GM12872 (cell line): ENCODE measurements around the gene TMEM131.

Experiments
- TF ChIP-seq, protein P1 (sequence below): IDR thresholded peaks from 3 replicates; pipeline ENCODE4 v1.5.1; 2011; ENCODE audit warnings: low read depth, mild to moderate bottlenecking, low read length, moderate library complexity; ENCODE audit not compliant: insufficient read depth

The TMEM131 gene

DNA sequence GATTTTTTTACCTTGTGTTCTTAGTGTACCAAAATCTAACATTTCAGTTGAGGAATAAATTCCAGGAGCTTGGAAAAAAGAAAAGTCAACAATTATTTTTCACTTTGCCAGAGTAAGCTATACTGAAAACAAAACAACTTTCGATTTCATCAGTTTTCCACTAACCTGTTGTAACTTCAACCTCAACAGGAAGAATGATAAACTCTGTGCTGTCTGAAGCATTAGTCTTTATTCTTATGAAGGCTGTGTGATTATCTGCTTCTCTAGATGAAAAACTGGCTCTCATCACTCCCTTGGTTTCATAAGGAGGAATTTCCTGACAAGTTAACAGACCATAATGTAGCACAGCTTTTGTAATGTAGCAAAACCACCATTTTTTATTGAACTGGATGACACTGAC lies 161.1 kb downstream of the TMEM131 start:
- TF ChIP-seq, protein P1, sequence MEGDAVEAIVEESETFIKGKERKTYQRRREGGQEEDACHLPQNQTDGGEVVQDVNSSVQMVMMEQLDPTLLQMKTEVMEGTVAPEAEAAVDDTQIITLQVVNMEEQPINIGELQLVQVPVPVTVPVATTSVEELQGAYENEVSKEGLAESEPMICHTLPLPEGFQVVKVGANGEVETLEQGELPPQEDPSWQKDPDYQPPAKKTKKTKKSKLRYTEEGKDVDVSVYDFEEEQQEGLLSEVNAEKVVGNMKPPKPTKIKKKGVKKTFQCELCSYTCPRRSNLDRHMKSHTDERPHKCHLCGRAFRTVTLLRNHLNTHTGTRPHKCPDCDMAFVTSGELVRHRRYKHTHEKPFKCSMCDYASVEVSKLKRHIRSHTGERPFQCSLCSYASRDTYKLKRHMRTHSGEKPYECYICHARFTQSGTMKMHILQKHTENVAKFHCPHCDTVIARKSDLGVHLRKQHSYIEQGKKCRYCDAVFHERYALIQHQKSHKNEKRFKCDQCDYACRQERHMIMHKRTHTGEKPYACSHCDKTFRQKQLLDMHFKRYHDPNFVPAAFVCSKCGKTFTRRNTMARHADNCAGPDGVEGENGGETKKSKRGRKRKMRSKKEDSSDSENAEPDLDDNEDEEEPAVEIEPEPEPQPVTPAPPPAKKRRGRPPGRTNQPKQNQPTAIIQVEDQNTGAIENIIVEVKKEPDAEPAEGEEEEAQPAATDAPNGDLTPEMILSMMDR: no peak

DNA sequence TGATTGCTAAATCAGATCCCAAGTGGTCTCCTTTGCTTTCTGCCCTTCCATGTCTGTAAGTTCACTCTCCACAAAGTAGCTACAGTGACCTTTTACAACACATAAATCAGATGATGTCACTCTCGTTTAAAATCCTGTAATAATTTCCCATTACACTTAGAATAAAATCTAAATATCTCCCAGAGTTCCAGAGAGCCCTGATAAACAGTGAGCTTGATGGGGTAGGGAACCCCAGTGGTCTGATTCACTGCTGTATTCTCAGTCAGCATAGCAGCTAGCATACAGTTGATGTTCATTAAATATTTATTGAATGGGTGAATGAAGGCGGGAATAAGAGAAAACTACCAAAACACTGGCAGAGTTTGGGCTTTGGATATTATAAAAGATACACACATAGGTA lies 164.6 kb downstream of the TMEM131 start:
- TF ChIP-seq, protein P1: no peak

DNA sequence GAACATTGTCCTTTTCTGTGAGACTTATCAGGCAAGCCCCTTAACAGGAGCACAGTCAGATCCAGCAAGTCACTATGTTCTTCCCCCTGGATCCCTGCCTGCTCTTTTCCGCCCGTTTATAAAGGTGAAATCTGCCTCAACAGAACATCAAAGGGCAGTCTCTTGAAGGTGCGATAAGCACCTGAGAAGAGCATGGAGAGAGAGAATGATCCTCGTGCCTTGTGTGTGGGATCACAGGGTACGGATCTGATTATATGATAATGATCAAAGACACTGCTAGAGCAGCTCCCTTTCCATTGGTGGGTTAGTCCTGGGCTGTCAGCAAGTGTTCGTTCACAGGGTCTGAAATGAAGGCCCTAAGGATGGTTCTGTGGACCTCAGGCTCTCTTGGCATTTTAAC lies 176.0 kb downstream of the TMEM131 start:
- TF ChIP-seq, protein P1: no peak

DNA sequence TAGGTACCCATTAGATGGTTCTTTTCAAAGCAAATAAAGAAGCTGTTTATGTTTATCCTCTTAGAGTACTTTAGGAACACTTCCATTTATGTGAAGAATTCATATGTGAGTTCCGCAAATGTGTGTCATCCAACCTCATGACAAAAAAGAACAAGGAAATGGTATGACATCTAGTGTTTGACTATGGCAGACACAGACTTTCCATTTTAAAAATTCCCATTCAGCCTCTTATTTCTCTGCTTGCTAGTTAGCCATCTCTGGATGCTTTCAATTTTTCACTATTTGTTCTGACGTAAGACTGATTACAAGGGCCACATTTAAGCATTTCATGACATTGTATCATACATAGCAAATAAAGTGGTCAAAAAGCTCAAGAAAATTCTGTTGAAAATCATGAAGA lies 179.3 kb downstream of the TMEM131 start:
- TF ChIP-seq, protein P1: no peak

DNA sequence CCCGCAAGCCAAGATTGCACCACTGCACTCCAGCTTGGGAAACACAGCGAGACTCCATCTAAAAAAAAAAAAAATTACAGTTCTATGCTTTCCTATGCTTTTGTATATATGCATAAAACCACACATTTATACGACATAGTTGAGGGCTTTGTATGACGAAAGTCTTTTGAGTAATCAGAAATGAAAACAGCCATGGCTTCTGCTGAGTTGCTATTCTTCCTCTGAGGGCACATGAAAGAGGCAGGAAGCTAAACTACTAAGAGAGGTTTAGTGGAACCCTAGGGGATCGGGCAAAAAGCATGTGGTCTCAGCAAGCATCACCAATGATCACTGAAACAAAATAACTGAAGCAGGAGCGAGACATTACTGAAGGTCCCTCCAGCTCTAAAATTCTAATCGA lies 182.8 kb downstream of the TMEM131 start:
- TF ChIP-seq, protein P1: no peak

DNA sequence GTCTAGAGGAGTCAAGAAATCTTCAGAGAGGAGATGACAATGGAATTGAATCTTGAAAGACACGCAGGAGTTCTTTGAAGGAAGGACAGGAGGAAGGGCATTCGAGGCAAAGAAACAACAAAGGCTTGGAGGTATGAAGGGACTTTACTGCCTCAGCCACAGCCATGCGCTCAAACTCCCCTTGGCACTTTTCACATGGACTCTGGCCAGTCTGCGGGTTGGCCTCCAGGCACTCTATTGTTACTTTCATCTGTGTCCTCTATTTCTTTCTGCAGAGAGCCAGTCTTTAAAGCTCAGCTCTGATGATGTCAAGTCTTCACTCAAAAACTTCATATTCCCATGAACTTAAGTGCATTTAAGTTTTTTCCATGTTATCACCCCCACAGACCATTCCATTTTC lies 186.9 kb downstream of the TMEM131 start:
- TF ChIP-seq, protein P1: no peak

DNA sequence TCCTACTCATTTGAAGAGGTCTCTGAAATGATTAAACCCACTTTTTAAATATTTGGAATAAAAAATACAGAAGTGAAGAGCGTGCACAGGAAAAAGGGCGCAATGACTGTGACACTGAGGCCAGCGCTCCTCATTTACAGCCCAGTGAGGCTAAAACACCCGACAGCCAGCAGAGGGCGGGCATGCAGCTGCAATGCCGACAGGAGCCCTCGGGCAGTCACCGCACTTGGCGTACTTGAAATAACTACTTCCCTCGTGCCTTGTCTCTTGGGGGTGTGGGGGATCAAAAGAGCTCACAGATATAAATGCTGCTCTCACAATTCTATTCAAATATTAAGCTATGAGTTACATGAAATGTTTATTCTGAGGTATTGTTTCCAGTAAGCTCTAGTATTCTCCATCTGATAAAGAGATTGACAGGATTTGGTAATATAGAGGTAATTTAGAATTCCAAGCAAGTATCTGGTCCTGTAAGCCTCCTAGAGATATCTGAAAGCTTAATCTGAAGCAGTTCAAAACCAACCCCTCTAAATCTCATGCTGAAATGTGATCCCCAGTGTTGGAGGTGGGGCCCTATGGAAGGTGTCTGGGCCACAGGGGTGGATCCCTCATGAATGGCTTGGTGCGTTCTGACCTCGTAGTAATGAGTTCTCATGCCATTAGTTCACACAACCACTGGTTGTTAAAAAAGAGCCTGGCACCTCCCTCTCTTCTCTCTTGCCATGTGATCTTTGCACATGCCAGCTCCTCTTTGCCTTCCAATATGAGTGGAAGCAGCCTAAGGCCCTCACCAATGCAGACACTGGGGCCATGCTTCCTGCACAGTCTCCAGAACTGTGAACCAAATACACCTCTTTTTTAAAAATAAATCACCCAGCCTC lies 188.8 kb downstream of the TMEM131 start:
- TF ChIP-seq, protein P1: peak; percentile 90

DNA sequence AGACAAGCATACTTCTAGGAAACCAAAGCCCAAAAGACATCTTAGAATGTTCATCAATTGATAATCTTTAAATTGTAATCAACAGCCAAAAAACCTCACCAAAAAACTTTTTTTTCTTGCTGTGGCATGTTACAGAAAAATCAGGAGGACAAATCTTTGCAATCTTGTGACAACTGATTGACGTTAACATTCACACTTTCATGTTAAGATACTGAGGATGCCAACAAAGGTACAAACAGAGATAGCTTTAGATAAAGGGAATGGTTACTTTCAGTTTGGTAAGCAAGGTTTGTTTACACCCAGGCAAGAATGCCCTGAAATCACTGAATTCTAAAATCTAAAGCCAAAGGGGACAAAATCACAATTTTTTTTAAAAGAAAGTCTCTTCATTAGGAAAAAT lies 190.0 kb downstream of the TMEM131 start:
- TF ChIP-seq, protein P1: no peak
